Measurements from ENCODE around the gene USP13.

DNA sequence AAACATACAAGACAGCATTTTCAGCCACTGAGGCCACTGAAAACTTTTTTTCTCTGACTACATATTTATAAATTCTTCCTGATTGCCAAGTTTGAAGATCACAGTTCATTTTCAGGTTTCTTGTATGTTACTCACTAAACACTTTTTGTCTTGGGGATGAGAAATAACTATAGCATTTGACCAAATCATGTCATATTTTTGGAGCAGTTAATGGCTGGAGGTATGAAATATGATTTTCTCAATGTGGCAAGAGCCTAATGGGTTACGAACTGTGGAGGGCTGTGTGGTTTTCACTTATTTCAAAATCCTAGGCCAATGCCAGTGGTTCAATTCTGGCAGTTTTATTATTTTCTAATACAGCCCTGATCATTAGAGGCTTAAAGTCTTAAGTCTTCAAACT is 64.4 kb downstream of the USP13 start:
- TF ChIP-seq SUZ12 (IDR thresholded peaks at IDR 0.05; ENCODE audit: extremely low read depth, insufficient read depth, insufficient read length) = no peak
- TF ChIP-seq ZNF274 (IDR thresholded peaks at IDR 0.05; ENCODE audit: low read depth, low read length) = no peak
- no peak for TF ChIP-seq YY1 (IDR thresholded peaks at IDR 0.05; ENCODE audit: insufficient read depth, insufficient read length)
